Caco-2 (cell line): ENCODE results near the gene TFR2. TPM values are rescaled to one million over a fixed set of nuclear protein-coding genes. Genes with fewer than 3 reads are reported as not detected.

Source experiments
- BruUV-seq: library from RNA; stranded (reverse); fragments of 400-500 nt; replicated peaks from 2 replicates; lab custom pipeline; 2021; lab: Mats Ljungman, UMichigan
- CTCF ChIA-PET: fragments of 300-600 bp; sonication (Branson Sonifier 250); formaldehyde crosslinking; loops from one replicate; lab custom pipeline; 2022; ENCODE audit warnings: antibody characterized with exemption; lab: Charles Lee
- POLR2A ChIA-PET: fragments of 300-600 bp; sonication (Branson Sonifier 250); formaldehyde crosslinking; loops from one replicate; lab custom pipeline; 2022; ENCODE audit warnings: antibody characterized with exemption; lab: Charles Lee
- DNase-seq, 2 experiments: peaks; one replicate each; pipeline versions ENCODE4 v3.0.0 to v3.0.0-alpha.2; 2020 to 2022
- H3K27me3 ChIP-seq: replicated peaks from 2 replicates; pipeline ENCODE4 v1.6.0; 2011; ENCODE audit warnings: low read length; ENCODE audit not compliant: control insufficient read depth, insufficient read depth
- H3K36me3 ChIP-seq: 2 replicates; pipeline ENCODE4 v1.5.1; 2011; ENCODE audit warnings: low read length; ENCODE audit not compliant: control insufficient read depth, insufficient read depth
- H3K4me1 ChIP-seq: fragments of 250-450 bp; sonication (Bioruptor Pico); 2 replicates; pipeline ENCODE4 v1.5.1; 2020; ENCODE audit warnings: mild to moderate bottlenecking
- H3K4me3 ChIP-seq: 2 replicates; pipeline ENCODE4 v1.5.1; 2011; ENCODE audit warnings: low read depth, mild to moderate bottlenecking, control low read depth, low read length
- H3K9me3 ChIP-seq: fragments of 250-450 bp; sonication (Bioruptor Pico); 2 replicates; pipeline ENCODE4 v1.5.1; 2020; ENCODE audit warnings: mild to moderate bottlenecking, moderate library complexity
- H3K27ac Mint-ChIP-seq: one replicate; pipeline ENCODE4 v1.8.0; 2022; ENCODE audit warnings: mixed read lengths; ENCODE audit not compliant: unreplicated experiment
- H3K27me3 Mint-ChIP-seq: one replicate; pipeline ENCODE4 v1.8.0; 2022; ENCODE audit warnings: mixed read lengths; ENCODE audit not compliant: insufficient read depth, unreplicated experiment
- H3K36me3 Mint-ChIP-seq: one replicate; pipeline ENCODE4 v1.8.0; 2022; ENCODE audit warnings: mild to moderate bottlenecking, mixed read lengths; ENCODE audit not compliant: insufficient read depth, unreplicated experiment
- H3K4me1 Mint-ChIP-seq: one replicate; pipeline ENCODE4 v1.8.0; 2022; ENCODE audit warnings: low read depth, mixed read lengths; ENCODE audit not compliant: unreplicated experiment
- H3K4me3 Mint-ChIP-seq: one replicate; pipeline ENCODE4 v1.8.0; 2022; ENCODE audit warnings: mild to moderate bottlenecking, moderate library complexity, mixed read lengths; ENCODE audit not compliant: unreplicated experiment
- H3K9me3 Mint-ChIP-seq: one replicate; pipeline ENCODE4 v1.8.0; 2022; ENCODE audit warnings: mixed read lengths; ENCODE audit not compliant: unreplicated experiment
- intact Hi-C: fragments of 100-400 bp; cut with micrococcal nuclease; formaldehyde crosslinking; loops from one replicate; pipeline ENCODE4 v1.10.0; 2022; ENCODE audit not compliant: unreplicated experiment
- total RNA-seq: library from RNA; stranded (reverse); gene quantifications from 2 replicates; pipeline ENCODE4 v1.2.3, GENCODE V29; 2022
- TF ChIP-seq, protein P1 (sequence below), 2 experiments: fragments of 200-600 bp in 1 of 2; IDR thresholded peaks; 1 replicate in 1 of 2; 2 replicates in 1 of 2; pipeline versions ENCODE4 v1.5.1 to v1.8.0; 2011 to 2022; ENCODE audit warnings: antibody characterized with exemption in 1 of 2, control low read depth in 1 of 2, inconsistent platforms in 1 of 2, low read depth in 1 of 2, low read length in 1 of 2, mild to moderate bottlenecking in 1 of 2, moderate library complexity in 1 of 2; ENCODE audit not compliant: insufficient read depth in 1 of 2, severe bottlenecking in 1 of 2, unreplicated experiment in 1 of 2

The TFR2 gene
- total RNA-seq, 1 experiment from 2014 or later, result 9.7 TPM

DNA sequence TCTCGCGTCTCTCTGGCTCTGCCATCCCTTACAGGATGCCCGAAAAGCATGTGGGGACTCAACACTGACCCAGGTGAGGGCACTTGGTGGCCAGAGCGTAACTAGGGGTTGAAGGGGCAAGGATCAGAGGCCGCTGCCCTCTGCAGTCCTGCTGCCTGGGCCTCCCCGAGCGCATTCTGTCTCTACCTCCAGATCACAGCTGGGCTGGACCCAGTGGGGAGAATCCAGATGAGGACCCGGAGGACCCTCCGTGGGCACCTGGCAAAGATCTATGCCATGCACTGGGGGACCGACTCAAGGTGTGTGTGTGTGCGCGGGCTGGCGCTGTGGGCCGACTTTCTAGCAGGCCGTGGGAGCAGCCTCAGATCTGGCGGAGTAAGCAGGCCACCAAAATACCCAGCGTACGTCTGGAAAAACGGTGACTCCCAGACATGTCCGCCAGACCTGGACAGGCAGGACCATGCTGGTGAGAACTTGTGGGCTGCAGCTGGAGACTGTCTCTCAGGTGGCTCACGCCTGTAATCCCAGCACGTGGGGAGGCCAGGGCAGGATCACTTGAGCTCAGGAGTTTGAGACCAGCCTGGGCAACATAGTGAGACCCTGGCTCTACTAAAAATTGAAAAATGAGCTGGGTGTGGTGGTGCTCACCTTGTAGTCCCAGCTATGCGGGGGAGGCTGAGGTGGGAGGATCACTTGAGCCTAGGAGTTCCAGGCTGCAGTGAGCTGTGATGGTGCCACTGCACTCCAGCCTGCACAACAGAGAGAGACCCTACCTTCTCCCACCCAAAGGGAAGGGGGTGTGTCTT, 35.4 kb upstream of the TFR2 start:
- Mint-ChIP-seq H3K36me3 (peaks cover 64% of the 10 kb centered on the region), H3K27ac (peak overlapping the region; percentile 42), H3K4me3 (peak overlapping the region; percentile 64), H3K27me3 (no peaks in the 10 kb centered on the region), H3K4me1 (peaks cover 6% of the 10 kb centered on the region), H3K9me3 (no peaks in the 10 kb centered on the region)
- ChIA-PET CTCF (interaction anchor here (0.9 to 1.1 kb wide), 2 partner anchors 47 to 48 kb away, joined by 3 to 4 read pairs; no protein-coding TSS in a partner anchor), POLR2A (no interaction called here)
- BruUV-seq, result no TSS peak
- Histone ChIP-seq H3K36me3 (peaks cover 11% of the 10 kb centered on the region), H3K4me1 (no peaks in the 10 kb centered on the region; the same call in 1 of the 2 replicates), H3K27me3 (no peaks in the 10 kb centered on the region), H3K9me3 (no peaks in the 10 kb centered on the region), H3K4me3 (no peak overlapping the region)
- TF ChIP-seq, protein P1, sequence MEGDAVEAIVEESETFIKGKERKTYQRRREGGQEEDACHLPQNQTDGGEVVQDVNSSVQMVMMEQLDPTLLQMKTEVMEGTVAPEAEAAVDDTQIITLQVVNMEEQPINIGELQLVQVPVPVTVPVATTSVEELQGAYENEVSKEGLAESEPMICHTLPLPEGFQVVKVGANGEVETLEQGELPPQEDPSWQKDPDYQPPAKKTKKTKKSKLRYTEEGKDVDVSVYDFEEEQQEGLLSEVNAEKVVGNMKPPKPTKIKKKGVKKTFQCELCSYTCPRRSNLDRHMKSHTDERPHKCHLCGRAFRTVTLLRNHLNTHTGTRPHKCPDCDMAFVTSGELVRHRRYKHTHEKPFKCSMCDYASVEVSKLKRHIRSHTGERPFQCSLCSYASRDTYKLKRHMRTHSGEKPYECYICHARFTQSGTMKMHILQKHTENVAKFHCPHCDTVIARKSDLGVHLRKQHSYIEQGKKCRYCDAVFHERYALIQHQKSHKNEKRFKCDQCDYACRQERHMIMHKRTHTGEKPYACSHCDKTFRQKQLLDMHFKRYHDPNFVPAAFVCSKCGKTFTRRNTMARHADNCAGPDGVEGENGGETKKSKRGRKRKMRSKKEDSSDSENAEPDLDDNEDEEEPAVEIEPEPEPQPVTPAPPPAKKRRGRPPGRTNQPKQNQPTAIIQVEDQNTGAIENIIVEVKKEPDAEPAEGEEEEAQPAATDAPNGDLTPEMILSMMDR (IDR thresholded peaks at IDR 0.05; ENCODE audit: insufficient read depth in 1 of 2, low read depth in 1 of 2, low read length in 1 of 2, severe bottlenecking in 1 of 2, unreplicated experiment in 1 of 2), result no peak
- DNase-seq, result no peak
- intact Hi-C loops, result no loop called here

DNA sequence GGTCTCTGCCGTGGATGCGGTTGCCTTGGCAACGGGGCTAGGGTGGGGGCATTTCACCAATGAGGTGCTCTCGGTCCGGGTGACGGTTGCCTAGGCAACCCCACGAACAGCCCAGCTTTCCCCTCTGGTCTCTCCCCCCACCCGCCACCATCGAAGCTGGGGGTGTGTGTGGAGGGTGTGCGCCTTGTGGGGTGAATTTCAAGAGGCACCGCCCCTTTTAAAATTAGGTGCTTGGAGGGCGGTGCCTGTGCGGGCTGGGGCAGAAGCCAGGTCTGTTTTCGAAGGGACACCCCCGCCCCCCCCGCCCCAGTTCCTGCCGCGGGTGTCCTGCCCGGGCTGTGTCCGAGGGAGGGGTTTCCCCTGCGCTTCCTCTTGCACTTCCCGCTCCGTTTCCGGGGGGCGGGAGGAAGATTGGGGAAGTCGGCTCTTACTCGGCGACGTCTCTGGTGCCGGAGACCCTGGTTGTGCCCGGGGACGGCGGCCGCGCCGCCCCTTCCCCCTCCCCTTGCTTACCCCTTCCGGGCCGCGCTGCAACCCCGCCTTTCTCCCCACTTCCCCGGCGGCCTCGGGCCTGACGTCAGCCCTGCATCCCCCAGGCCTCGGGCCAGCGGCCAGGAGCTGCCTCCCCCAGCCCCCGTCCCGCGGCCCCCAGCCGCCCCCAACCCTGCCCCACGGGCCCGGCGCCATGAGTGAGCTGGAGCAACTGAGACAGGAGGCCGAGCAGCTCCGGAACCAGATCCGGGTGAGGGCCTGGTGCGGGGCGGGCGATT, 34.4 kb upstream of the TFR2 start:
- ChIA-PET POLR2A (no interaction called here), CTCF (interaction anchor here (1.6 kb wide), 1 partner anchor 30 kb away, joined by 4 read pairs; the partner anchor contains the start of gene POP7)
- TF ChIP-seq, protein P1 (IDR thresholded peaks at IDR 0.05; ENCODE audit: insufficient read depth in 1 of 2, low read depth in 1 of 2, low read length in 1 of 2, severe bottlenecking in 1 of 2, unreplicated experiment in 1 of 2), result no peak
- no peaks in the 10 kb centered on the region for H3K9me3 Mint-ChIP-seq
- H3K9me3 ChIP-seq, result no peaks in the 10 kb centered on the region
- no peak for DNase-seq
- no peaks in the 10 kb centered on the region; the same call in 1 of the 2 replicates for H3K4me1 ChIP-seq
- peaks cover 58% of the 10 kb centered on the region for H3K36me3 Mint-ChIP-seq
- intact Hi-C loops, result no loop called here
- peak overlapping the region; percentile 100 for H3K4me3 ChIP-seq
- H3K27me3 Mint-ChIP-seq, result no peaks in the 10 kb centered on the region
- no peaks in the 10 kb centered on the region for H3K27me3 ChIP-seq
- no TSS peak for BruUV-seq
- peaks cover 6% of the 10 kb centered on the region for H3K4me1 Mint-ChIP-seq
- peak overlapping the region; percentile 42 for H3K27ac Mint-ChIP-seq
- peak overlapping the region; percentile 64 for H3K4me3 Mint-ChIP-seq
- peaks cover 11% of the 10 kb centered on the region for H3K36me3 ChIP-seq

DNA sequence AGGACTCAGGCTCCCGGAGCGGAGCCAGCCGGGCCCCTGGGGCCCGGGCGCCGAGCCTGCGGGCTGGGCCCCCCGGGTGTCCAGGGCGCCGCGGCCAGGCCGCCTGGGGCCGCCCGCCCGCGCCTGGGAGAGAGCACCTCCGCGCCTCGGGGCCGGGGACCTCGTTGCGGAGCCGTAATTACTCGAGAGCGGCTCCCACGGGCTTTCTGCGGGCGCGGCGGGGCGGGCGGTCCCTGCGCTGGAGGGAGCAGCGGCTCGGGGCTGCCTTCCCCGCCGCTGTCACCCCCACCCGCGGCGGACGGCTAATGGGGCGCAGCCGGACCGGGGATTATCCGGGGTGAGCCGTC, 33.7 kb upstream of the TFR2 start:
- Histone ChIP-seq H3K27me3 (no peaks in the 10 kb centered on the region), H3K9me3 (no peaks in the 10 kb centered on the region), H3K4me3 (peak overlapping the region; percentile 100), H3K4me1 (no peaks in the 10 kb centered on the region; the same call in 1 of the 2 replicates), H3K36me3 (peaks cover 11% of the 10 kb centered on the region)
- Mint-ChIP-seq H3K4me1 (peaks cover 6% of the 10 kb centered on the region), H3K9me3 (no peaks in the 10 kb centered on the region), H3K27ac (peak overlapping the region; percentile 94), H3K36me3 (peaks cover 51% of the 10 kb centered on the region), H3K4me3 (peak overlapping the region; percentile 85), H3K27me3 (no peaks in the 10 kb centered on the region)
- intact Hi-C loops, result no loop called here
- TF ChIP-seq, protein P1 (IDR thresholded peaks at IDR 0.05; ENCODE audit: insufficient read depth in 1 of 2, low read depth in 1 of 2, low read length in 1 of 2, severe bottlenecking in 1 of 2, unreplicated experiment in 1 of 2), result no peak
- ChIA-PET POLR2A (interaction anchor here (1.1 kb wide), 1 partner anchor 63 kb away, joined by 3 read pairs; the partner anchor contains the start of gene MOSPD3), CTCF (interaction anchor here (1.6 kb wide), 1 partner anchor 31 kb away, joined by 4 read pairs; the partner anchor contains the start of gene POP7)
- DNase-seq, result peak; percentile 32 to 42
- no TSS peak for BruUV-seq
